Midbrain (tissue), 1 donor: ENCODE data around the gene VWA3A.
"Not testable (repeated sequence)": the region's sequence is repeated elsewhere in the genome, so short reads cannot be mapped to it uniquely, and the experiment has no call there.

Source experiments
- DNase-seq: peaks from one replicate; lab custom pipeline; 2025; lab: John Stamatoyannopoulos, UW

VWA3A gene

DNA sequence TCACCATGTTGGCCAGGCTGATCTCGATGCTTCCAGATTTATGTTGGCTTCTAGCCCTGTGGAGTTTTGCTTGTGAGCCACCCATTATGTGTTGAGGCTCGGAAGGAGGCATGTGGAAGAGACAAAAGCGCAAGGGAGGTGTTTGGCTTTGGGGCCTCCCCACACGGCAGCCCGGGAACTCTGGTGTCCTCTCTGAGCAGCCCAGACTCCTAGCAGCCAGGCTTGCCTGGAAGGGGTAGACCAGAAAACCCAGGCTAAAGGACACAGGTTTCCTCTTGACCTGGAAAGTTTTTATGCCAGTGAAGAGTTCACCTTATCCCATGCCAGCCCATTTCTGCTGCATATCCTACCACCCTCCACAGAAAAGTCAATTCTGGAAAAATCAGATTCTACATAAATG lies 91.0 kb downstream of the VWA3A start:
- DNase-seq, result no peak

DNA sequence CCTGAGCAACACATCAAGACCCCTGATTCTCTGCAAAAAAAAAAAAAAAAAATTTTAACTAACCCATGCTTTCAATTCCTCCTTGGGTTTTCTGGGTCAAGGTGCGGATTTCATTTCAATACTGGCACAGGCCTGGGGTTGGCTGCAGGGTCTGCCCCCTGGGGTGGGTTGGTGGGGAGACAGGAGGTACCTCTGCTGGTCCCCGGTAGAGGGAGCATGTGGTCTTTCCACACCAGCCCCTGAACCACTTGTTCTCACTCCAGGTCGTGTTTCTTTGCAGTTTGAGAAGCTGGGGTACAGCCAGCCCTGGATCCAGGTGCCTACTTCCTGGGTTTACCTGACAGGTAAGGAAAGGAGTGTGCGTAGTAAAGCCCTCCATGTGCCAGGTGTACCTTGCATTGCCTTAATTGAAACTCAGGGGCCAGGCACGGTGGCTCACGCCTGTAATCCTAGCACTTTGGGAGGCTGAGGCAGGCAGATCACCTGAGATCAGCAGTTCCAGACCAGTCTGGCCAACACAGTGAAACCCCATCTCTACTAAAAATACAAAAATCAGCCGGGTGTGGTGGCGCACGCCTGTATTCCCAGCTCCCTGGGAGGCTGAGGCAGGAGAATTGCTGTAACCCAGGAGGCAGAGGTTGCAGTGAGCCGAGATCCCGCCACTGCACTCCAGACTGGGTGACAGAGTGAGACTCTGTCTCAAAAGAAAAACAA lies 91.7 kb downstream of the VWA3A start:
- DNase-seq, result no peak

GRCh38 chr16:22184615-22184968 lies 92.3 kb downstream of the VWA3A start:
- no peak for DNase-seq

DNA sequence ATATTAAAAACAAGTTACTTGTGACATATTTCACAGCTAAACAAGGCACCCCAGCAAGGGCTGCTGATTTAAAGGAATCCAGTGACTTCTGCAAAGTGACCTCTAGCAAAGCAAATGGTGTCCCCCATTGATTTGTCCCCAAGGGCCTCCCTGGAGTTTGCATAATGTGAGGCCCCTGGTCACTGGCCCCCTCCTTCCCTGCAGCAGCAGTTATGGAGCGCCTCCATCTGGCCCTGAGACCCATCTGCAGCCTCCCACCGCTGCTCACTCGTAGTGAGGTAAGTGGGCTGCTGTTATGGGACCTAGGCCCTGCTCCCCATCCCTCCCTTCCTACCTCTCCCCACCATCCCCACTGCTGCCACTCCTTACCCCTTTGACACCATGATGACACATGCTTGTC lies 94.2 kb downstream of the VWA3A start:
- DNase-seq, result no peak

GRCh38 chr16:22188267-22188594 lies 95.9 kb downstream of the VWA3A start:
- DNase-seq, result no peak

DNA sequence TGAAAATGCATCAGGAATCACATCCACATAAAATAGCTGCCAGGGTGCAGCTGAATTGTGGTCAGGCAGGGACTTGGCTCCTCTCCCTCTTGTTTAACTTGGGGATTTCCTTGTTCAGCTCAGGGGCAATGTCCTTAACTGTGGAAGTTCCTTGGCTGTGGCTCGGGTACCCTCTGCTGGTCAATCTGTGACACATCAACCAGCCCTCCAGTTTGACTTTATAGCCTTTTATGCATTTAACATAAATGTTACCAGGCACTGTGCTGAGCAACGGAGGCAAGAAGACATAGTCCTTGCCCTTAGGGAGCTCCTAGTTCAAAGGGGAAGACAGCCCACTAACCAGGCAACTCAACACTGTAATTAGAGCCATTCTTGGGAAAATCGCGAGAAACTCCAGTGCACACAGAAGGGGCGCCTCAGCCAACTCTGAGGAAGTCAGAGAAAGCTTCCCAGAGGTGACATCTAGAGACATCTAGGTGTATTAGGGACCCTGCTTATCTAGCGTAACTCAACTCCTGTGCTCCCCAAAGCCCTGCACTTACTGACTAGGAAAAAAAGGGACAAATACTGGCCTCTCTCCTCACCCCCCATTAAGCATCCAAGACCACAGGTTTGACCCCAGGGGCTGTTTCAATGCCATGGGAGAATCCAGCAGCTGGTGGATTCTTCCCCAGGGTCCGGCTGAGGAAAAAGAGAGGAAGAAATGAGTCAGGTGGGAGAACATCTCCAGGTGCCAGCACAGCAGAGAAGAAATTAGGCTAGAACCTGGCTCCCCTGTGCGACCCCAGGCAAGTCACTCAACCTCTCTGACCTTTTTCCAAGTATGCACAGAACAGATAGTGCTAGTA lies 96.5 kb downstream of the VWA3A start:
- peak; percentile 65 for DNase-seq

GRCh38 chr16:22189473-22190080 lies 97.2 kb downstream of the VWA3A start:
- DNase-seq, result no peak

GRCh38 chr16:22190081-22190775 lies 97.9 kb downstream of the VWA3A start:
- peak; percentile 100 for DNase-seq

DNA sequence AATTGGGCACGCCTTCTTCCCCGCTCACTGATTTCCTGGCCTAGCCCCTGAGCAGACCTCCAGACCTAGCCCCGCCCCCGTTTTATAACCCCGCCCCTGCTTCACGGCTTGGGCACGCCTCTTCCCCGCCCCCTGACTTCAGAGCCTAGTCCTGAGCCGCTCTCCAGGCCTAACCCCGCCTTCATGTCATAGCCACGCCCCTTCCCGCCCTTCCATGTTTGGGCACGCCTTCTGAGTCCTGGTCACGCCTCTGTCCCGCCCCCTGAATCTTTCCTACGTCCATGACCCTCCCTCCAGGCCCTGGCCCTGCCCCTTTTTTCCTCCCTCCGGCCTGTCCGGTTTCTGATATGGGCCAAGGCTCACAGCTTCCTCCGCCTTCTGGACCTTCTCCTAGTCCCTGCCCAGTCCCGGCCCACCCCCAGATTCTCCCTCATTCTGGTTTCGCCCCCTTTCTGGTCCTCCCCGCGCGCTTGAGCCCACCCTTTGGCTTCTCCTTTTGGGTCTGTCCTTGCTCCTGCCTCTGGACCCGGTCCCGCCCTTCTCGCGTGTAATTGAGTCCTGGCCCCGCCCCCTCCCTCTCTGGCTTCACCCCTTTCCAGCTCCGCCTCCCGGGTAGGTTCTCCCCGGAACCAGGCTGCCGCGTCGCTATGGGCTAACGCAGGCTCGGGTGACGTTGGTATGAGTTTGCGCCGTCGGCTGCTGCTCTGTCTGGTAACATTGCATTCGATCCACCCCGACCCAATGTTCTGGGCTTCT lies 98.6 kb downstream of the VWA3A start:
- DNase-seq, result peak; percentile 100

GRCh38 chr16:22191532-22192260 lies 99.4 kb downstream of the VWA3A start:
- DNase-seq, result peak; percentile 48

DNA sequence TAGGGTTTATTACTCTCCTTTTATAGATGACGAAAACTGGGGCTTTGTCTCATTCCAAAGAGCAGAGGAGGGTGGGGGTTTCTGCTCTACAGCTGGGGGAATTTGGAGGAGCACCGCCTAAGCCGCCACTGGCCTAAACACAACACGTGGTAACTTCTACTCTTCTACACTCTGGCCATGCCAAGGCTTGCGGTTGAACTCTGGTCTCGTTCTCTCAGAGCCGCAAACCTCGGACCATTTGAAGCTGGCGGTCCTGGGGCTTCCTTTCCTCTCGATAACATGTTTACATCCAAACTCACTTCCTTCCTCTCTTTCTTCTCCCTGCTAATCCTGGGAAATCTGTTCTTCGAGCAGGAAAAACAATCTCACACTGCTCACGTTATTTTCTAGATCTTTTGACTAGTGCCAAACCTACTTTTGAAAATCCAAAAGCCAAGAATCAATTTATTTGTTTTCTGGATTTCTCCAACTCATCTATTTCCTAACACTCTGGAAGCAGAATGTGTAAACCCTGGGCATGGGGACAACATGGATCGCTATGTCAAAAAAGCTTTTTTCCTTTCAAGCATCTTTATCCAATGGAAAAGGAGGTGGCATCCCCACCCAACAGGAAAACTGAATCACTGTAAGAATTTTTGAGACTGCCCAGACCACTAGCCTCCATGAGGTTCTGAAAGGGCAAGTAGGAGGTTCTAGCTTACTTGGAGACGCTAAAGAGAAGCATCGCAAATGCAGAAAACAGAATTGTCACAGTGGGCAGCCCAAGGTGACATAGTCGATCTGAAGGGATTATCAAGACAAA lies 100.1 kb downstream of the VWA3A start:
- peak; percentile 63 for DNase-seq

DNA sequence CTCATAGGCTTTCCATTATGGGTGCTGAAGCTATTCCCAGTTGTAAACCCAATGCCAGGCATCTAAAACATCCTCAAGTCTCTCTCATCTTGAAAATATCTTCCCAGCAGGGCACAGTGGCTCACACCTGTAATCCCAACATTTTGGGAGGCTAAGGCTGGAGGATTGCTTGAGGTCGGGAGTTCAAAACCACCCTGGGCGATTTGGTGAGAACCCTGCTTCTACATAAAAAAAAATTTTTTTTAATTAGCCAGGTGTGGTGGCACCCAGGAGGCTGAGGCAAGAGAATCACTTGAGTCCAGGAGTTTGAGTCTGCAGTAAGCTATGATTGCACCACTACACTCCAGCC lies 100.7 kb downstream of the VWA3A start:
- DNase-seq, result no peak

DNA sequence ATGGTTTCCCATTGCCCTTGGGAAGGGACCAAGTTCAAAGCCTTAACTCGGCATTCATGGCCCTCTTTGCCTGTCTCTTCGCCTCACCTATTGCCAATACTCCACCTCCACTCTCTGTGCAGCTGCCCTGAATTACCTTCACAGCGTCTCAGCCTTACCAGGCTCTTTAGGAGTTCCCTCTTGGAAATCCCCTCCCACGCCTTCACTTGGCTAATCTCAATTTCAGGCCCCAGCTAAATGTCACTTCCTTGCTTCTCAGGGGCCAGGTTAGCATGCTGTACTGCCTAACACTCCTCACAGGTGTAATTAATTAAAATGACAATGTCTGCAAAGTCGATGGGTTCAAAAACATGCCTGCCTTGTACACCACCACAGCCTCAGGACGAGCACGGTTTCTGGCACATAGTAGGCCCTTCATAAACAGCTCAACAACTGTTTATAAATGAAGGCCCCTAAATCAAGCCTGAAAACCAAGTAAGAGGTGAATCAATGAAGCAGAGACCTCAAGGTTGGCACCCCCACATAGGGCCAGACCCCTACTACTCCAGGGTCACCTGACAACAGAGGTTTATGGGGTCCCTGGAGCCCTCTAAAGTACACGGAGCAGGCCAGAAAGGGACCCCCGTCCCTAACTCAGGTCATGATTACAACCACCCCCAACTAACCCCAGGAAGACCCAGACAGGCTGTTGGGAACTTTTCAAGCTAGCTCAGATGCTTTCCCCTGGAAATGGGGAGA lies 102.5 kb downstream of the VWA3A start:
- DNase-seq, result no peak

DNA sequence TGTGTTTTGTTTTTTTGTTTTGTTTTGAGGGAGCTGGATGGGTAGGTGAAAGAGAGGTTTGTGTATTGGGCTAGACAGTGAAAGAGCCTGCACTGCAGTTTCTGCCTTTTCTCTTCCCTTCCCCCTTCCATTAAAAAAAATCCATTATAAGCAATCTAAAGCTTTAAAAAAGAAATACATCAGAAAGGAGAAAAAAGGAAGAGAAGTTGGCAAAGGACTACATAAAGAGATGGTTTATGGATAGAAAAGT lies 103.0 kb downstream of the VWA3A start:
- DNase-seq, result no peak

- DNase-seq, result peak; percentile 92
Measured at GRCh38 chr16:22195695-22196558, 103.6 kb downstream of the VWA3A start.

DNA sequence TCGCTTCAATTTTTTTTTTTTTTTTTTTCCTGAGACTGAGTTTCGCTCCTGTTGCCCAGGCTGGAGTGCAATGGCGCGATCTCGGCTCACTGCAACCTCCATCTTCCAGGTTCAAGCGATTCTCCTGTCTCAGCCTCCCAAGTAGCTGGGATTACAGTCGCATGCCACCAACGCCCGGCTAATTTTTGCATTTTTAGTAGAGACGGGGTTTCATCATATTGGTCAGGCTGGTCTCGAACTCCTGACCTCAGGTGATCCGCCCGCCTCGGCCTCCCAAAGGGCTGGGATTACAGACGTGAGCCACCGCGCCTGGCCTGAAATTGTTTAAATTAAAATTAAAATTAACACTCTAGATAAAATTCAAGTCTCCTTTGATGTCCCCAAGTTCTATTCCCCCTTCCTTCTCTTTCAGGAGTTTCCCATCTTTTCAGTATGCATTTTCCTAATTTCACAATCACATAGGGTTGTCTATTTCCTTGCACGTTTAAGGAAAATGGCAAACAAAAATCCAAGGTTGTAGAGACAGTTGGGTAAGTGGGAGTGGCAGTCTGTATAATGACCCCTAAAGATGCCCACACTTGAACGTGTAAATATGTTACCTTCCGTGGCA lies 104.3 kb downstream of the VWA3A start:
- DNase-seq, result not testable (repeated sequence)

DNA sequence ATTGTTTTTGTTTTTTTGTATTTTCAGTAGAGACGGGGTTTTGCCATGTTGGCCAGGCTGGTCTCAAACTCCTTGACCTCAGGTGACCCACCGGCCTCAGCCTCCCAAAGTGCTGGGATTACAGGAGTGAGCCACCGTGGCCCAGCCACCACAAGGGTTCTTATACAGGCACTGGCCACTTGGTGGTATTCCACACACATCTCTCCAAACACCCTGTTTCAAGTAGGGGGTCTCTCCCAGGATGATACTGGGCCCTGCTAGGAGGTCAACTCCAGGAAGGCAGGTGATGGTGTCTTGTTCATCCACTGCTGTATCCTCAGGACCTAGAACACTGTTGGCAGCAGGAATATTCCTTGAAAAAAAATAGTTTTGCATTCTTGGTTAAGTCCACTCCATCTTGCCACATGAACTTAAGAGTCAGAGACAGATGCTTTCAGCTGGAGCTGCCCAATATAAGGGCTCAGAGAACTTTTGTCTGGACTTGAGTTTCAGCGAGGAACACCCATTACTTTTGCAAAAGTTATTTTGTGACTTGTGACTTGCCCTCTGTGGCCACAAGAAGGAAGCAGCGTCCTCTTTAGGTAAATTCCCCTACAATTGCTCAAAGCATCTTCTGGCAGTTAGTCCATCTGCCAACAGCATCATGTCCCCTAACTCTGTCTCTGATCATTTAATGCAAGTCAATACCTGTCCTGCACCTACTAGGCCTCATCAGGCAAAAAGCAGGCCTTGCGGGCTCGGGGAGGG lies 106.4 kb downstream of the VWA3A start:
- DNase-seq, result no peak

- DNase-seq, result no peak
Measured at GRCh38 chr16:22202261-22202637, 109.9 kb downstream of the VWA3A start.
